Measurements from ENCODE around the gene PEAK1. TPM values are rescaled to one million over a fixed set of nuclear protein-coding genes. Genes with fewer than 3 reads are reported as not detected.
A peak's percentile ranks its signal among the peaks of the same experiment; 100 is the strongest.

PEAK1 gene
- total RNA-seq, 1 donor from 2014 or later, result 8.8 TPM

DNA sequence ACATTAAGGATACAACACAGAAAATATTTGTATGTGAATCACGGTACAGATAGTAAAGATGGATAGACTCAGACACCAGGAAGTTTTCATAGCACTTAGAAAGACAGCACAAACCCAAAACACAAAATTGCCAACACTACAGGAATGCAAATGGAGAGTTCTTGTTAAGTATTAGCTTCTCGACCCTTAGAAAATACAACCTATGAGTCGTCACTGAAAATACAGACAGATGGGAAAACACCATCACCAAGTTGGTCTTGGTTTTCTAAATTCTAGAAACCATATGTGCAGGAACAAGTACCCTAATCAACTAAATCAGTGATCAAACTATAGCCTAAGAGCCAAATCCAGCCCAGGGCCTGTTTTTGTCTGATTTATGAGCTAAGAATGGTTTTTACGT is 50.7 kb downstream of the PEAK1 start:
- DNase-seq (ENCODE audit: low spot score) (no peak), ATAC-seq (no peak)

DNA sequence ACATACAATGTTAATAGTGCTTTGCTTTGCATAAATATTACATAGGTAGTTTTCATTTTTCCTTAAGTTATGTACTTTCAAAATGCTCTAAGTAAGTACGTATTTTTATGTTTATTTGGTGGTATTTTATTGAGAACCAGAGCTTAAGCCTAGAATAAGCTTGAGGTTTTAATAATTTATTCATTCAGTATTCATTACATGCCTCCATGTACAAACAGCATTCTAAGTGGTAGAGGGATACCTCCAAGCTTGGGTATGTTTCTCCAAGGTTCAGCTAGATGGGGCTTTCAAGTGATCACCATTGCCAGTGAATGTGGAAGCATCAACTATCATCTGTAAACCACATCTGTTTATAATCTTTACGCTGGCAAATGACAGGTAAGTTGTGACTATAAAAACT is 52.3 kb downstream of the PEAK1 start:
- no peak for DNase-seq (ENCODE audit: low spot score)
- no peak for ATAC-seq

DNA sequence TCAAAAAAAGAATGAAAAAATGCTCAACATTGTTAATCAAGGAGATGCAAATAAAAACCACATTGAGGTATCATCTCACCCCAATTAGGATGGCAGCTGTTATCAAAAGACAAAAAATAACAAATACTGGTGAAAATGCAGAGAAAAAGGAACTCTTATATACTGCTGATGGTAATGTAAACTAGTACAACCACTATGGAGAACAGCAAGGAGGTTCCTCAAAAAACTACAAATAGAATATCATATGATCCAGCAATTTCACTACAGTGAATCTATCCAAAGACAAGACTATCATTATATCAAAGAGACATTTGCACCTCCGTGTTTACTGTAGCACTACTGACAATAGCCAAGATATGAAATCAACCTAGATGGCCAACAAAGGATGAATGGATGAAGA is 58.4 kb downstream of the PEAK1 start:
- no peak for ATAC-seq

DNA sequence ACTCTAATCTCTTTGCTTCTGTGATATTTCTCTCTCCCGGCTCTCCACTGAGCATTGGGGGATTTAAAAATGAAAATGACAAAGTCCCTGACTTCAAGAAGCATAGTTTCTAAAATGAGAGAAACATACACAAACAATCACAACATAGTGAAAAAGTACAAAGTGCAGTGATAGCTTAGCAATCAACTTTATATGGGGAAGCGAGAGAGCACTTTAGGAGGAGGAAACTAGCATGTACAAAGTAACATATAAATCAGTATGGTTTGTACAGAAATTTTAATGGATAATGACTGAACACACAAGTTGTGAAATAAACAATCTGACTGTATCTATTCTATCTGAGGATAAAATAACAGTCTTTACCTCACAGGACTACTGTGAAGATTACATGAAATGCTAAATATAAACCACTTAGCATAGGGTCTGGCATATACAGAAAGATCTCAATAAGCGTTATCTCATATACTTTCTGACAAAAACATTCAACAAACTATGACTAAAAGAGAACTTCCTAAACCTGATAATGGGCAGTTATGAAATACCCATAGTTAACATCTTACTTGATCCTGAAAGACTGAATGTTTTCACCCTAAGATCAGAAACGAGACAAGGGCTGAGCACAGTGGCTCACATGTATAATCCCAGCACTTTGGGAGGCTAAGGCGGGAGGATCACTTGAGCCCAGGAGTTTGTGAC is 61.2 kb downstream of the PEAK1 start:
- ATAC-seq (no peak), DNase-seq (ENCODE audit: low spot score) (no peak)

More for the DNA sequence above, 58.4 kb downstream of the PEAK1 start:
- DNase-seq (ENCODE audit: low spot score), result no peak

DNA sequence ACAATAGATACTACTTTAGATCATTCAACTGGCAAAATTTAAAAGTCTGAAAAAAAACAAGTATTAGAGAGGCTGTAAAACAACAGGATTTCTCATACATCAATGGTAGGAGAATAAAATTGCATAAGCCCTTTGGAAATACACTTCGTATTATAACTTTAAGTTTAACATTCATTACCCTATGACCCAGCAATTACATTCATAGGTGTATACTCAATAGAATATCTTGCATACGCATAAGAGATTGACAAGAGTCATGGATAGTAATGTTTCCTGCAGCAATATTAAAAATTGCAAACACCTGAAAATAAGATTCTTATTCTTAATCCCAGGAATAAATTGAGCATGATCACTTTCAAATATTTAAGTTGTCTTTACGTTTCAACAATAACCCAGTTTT is 63.6 kb downstream of the PEAK1 start:
- ATAC-seq (no peak), DNase-seq (ENCODE audit: low spot score) (no peak)

DNA sequence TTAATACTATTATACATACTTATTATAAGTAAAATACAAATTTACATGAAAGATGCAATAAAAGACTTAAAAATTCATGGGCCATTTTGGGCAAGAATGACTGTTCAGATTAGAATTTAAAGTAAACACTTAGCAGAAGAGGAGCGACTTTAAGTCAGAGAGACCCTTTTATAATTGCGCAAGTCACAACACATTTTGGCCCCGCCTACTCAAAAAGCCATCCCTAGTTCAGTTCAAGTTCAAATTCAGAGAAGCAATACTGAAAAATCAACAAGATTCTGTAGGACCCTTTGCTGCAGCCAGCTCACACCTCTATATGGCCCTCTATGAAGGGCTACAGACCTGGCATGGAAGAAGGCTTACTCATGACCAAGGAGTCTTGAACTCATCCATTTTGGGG is 64.6 kb downstream of the PEAK1 start:
- ATAC-seq (no peak), DNase-seq (ENCODE audit: low spot score) (no peak)

DNA sequence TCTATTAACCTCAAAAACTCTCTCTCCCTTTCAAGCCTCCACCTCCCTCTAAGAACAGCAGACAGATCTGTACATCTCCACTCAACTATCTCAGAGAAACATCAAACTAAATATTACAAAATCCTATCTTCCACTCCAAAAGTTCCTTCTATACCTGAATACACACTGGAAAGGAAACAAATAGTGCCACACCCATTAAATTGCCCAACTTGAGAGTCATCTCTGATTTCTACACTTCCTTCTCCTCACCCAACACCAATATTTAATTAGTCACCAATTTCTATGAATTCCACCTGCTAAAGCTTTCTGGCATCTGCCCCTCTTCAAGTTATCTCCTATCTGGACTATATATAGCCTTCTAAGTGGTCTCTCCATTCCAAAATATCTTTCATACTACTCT is 65.8 kb downstream of the PEAK1 start:
- no peak for DNase-seq (ENCODE audit: low spot score)
- no peak for ATAC-seq

DNA sequence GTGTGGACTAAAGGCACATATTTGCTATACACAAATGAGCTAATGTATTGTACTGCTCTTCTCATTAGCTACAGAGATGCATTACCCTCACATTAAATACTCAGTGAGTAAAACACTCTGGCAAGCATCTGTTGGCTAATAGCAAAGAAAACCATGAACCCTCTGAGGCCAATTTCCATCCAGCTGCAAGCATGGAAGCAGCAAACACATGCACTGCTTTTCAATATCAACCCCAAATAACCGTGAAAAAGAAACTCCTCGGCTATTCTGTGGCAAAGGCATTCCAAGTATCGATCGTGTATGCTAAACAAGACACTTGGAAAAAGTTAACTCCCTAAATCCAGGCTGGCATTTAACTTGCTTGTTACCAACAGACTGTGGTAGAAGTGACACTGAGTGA is 67.0 kb downstream of the PEAK1 start:
- no peak for DNase-seq (ENCODE audit: low spot score)
- ATAC-seq, result peak; percentile 70

DNA sequence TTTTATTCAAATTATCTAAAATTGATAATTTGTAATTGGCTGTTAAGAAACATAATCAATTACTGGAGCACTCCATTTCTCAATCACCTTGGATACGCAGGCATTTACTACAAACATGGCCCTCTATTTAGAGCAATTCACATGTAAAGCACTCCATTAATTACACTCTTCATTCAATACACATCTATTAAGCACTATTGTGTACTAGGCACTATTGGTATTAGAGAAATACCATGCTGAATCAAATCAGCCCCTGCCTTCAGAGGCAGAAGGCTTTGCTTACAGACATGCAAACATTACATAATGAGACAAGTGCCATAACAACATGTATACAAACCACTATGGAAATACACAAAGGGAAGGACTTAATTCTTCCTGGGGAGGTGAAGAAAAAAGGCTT is 69.1 kb downstream of the PEAK1 start:
- ATAC-seq, result no peak
- no peak for DNase-seq (ENCODE audit: low spot score)

DNA sequence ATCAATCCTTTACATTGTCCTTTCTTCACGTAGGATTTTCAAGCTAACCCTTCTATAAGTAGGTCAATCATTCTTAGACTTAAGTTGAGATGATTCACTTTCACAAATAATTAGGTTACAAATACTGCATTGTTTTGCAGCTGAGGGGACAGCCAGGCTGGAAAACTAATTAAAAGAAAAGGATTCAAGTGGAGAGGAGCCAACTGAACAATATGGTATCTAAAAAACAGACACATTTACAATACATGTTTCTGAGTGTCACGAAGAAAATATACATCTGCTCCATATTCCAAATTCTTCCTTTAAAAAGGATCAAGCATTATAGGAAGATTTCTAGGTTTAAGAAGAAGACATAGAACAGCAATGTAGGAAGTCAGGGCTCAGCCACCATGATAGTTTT is 70.2 kb downstream of the PEAK1 start:
- no peak for ATAC-seq
- no peak for DNase-seq (ENCODE audit: low spot score)

DNA sequence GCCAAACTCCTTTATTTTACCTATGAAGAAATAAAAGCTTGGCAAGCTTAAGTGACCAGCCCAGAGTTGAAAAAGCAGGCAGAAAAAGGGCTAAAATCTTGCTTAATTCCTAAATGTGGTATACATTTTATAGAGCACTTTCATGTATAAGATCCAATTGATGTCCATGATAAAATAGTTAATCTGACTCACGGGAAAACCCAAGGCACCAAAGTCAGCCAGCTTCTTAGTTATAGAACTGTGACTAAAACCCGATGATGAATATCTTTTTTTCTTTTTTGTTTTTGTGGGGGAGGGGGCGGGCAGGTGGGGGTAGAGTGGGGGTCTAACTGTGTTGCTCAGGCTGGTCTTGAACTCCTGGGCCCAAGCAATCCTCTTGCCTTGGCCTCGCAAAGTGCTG is 71.4 kb downstream of the PEAK1 start:
- ATAC-seq (no peak), DNase-seq (ENCODE audit: low spot score) (no peak)

DNA sequence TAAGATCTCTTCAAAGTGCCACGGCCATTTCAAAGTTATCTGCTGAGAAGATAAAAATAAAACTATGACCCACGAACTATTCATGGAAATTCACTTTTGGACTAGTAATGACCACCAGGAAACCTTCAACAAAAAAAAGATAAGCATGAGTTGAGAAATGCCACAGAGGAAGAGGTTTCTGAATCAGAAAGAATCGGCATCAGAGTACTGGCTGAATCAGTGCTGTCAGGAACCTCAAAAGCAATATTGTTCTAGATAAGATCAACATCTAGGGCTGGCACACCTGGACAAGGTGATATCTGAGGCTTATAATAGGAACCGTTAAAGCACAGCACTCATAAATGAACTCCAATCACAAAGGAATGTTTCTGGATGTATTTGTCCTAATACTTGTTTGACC is 72.7 kb downstream of the PEAK1 start:
- ATAC-seq (no peak), DNase-seq (ENCODE audit: low spot score) (no peak)

DNA sequence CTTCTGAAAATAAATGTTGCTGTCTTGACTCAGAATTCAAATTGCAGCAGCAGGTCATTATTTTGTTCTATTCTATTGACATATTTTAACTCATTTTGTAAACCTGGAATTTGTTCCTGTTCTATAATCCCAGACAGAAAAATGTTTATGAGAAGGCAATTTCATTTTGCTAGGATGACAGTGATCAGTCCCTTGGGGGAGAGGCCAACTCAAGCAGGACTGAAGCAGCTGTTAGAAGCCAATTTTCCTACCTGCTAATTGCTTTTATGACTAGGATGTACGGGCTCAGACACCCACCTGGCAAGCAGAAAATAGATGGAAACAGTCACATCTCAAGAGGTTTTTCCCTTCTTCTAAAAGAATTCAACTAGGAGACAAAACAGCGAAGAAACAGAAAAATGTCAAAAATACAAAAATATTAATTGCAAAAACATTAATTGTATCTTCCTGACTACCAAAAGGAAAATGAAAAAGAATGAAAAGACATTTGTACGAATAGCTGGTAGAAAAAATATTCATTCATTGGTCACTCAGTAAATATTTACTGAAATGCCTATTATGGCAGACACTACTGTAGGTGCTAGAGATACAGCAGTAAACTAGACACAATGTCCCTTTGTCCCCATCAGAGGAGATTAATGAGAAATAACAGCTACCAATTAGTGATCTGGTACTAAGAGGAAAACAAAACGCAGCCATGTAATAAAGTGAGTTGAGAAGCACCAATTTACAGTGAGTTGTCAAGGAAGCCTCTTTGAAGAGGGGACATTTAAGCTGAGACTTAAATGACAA is 73.5 kb downstream of the PEAK1 start:
- ATAC-seq, result no peak
- DNase-seq (ENCODE audit: low spot score), result no peak

DNA sequence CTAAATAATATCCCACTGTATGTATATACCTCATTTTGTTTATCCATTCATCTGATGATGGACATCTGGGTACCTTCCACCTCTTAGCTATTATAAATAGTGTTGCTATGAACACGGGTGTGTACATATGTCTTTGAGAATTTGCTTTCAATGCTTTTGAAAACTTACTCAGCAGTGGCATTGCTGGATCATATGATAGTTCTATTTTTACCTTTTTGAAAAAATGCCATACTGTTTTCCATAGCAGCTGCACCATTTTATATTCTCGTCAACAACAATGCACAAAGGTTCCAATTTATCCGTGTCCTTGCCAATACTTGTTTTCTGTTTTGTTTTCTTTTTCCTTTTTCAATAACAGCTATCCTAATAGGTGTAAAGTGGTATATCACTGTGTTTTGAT is 77.1 kb downstream of the PEAK1 start:
- no peak for ATAC-seq
- no peak for DNase-seq (ENCODE audit: low spot score)

DNA sequence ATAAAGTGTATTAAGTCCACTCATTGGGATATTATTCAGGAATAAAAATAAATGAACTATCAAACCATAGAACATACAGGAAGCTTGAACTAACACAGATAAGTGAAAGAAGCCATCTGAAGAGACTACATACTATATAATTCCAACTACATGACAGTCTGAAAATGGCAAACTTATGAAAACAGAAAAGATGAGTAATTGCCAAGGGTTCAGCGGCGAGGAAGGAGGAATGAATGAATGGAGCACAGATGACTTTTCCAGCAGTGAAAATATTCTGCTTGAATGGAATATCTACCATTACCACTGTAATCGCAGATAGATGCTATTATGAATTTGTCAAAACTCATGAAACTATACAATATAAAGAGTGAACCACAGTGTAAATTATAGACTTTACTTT is 79.7 kb downstream of the PEAK1 start:
- no peak for ATAC-seq
- no peak for DNase-seq (ENCODE audit: low spot score)

DNA sequence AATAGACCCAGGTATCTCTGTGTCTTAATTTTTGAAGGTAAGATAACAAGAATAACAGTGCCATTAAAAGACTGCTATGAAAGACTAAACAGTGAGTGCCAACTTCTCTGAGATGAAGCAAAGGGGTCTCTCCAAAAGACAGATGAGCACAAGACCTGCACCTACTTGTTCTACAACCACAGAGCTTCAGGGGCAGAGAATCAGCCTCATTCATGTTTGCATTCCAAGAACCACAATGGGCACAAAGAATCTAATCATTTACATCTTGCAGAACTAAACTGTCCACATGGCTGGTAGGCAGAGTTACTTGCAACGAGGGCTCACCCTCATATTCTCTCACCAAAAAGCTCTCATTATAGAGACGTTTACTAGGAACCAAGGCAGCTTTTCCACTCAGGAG is 83.9 kb downstream of the PEAK1 start:
- no peak for DNase-seq (ENCODE audit: low spot score)
- ATAC-seq, result no peak

DNA sequence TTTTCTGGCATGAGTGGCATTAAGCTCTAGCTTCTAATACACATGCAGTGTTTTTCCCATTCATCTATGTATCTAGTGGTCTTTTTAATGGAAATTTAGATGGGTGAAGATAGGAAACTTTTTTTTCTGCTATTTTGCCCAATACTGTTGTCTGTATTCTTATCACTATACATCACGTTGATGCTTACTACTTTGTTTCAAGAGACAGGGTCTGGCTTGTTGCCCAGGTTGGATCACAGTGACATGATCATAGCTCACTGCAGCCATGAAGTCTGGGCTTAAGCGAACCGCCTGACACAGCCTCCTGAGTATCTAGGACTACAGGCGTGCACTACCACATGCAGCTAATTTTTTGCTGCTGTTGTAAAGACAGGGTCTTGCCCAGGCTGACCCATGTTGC is 84.6 kb downstream of the PEAK1 start:
- DNase-seq (ENCODE audit: low spot score), result no peak
- no peak for ATAC-seq

DNA sequence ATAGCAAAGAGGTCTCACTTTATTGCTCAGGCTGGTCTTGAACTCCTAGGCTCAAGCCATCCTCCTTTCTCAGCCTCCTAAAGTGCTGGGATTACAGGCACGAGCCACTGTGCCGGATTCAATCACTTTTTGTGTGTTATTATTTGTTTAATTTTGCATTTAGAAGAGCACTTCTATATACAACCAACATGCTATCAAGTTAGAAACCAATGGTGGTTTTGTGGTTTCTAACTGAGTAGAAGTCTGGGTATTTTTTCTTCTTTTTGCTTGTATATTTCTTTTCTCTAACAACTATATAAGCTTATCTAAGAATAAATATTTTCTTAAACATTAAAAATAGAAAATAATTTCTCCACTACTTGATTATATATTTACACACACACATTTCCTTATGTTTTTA is 86.7 kb downstream of the PEAK1 start:
- no peak for ATAC-seq
- no peak for DNase-seq (ENCODE audit: low spot score)

DNA sequence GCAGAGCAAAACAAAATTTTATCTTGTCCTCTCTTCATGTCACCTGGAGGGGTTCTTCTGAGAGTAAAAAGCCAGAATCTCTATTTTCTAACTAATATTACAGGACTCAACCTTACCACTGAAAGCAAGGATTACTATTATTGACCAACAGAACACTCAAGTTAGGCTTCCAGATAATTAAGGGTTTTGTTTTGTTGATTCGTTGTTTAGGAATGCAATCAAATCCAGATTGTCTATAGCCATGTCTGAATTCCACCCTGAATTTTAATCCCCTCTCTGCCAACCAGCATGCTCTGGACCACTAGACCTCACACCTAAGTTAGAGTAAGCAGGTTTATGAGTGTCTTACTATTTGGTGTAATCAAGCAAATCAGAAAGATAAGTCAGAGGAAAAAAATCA is 90.7 kb downstream of the PEAK1 start:
- DNase-seq (ENCODE audit: low spot score), result no peak

DNA sequence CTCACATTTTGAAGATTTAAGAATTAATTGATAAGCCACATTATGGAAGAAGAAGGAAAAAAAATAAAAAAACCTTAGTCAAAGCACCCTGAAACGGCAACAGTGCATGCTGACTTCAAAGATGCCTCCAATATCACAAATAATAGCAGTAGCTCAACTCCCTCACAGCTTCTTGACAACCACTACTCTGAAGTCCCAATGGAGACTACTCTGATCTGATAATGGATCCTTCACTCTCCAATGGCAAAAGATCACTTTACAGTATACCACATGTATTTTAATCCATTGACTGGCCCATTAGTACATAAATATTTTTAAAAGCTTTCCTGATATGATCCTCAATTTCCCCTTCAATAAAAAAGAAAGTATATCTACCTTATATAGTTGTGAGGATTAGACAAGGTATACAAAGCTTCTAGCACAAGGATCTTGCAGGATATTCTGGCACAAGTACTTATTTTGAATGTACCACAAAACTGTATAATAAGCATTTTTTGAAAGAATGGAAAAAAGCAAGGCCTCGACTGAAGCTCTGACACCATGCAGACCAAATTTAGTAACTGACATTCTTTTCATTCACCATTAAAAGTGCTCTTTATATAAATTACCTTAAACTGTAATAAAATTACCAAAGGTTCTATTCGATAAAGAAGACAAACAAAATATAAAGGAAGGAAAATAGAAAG is 91.9 kb downstream of the PEAK1 start:
- ATAC-seq (no peak), DNase-seq (ENCODE audit: low spot score) (no peak)

More for the DNA sequence above, 90.7 kb downstream of the PEAK1 start:
- no peak for ATAC-seq

DNA sequence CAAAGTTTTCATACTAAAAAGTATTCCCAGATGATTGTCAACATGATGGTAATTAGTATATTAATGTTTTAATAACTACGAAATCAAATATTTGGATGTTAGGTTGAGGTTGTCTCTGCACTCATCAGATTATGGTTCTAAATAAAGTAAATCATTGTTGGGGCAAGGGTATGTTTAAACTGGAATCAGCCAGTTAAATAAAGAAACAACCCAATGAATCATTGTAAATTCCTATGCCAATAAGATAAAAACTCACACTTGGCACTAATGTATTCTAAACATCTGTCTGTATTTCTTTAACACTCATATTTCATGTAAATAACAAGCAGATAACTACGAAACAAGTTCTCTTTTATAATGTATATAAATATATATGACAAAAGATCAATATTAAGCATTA is 92.7 kb downstream of the PEAK1 start:
- no peak for ATAC-seq
- DNase-seq (ENCODE audit: low spot score), result no peak

DNA sequence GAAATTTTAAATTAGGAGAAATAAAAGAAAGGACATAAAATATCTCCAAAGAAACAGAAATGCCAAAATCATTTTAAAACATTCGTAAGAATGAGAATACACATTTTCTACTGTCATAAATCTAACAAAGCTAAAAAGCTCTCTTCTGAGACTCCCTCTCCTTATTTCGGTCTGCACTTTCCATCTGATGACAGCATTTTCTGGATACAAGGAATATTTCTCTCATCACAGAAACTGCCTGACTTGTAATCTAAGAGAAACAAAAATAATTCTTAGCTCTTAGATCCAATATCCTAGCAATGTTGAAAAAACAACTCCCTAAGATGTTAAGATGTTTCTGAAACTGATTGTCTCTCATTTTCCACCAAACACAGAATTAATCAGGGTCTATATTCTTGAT is 93.5 kb downstream of the PEAK1 start:
- ATAC-seq (no peak), DNase-seq (ENCODE audit: low spot score) (no peak)

All from left lobe of liver (tissue), 2 donors.